Smooth muscle cell (in vitro differentiated cells): ENCODE results near the gene SLC22A2. TPM values are rescaled to one million over a fixed set of nuclear protein-coding genes. Genes with fewer than 3 reads are reported as not detected.

ENCODE experiments used
- DNase-seq: peaks from one replicate; lab custom pipeline; 2025; ENCODE audit not compliant: unreplicated experiment; lab: John Stamatoyannopoulos, UW
- H2AFZ ChIP-seq: fragments of 200-600 bp; sonication (generic); 2 replicates; pipeline ENCODE4 v1.6.0; 2016; ENCODE audit warnings: antibody characterized with exemption, low read depth, mild to moderate bottlenecking
- H3F3A ChIP-seq: fragments of 200-600 bp; sonication (generic); 2 replicates; pipeline ENCODE4 v1.6.0; 2017; ENCODE audit warnings: antibody characterized with exemption, low read depth
- H3K27ac ChIP-seq: fragments of 200-600 bp; sonication (generic); 2 replicates; pipeline ENCODE4 v1.5.1; 2016; ENCODE audit warnings: low read depth, mild to moderate bottlenecking
- H3K27me3 ChIP-seq: fragments of 200-600 bp; sonication (generic); 2 replicates; pipeline ENCODE4 v1.6.1; 2016; ENCODE audit warnings: low read depth, mild to moderate bottlenecking
- H3K36me3 ChIP-seq: fragments of 200-600 bp; sonication (generic); 2 replicates; pipeline ENCODE4 v1.5.1; 2016; ENCODE audit warnings: low read depth
- H3K4me1 ChIP-seq: fragments of 200-600 bp; sonication (generic); 2 replicates; pipeline ENCODE4 v1.5.1; 2016; ENCODE audit warnings: low read depth
- H3K4me2 ChIP-seq: fragments of 200-600 bp; sonication (generic); 2 replicates; pipeline ENCODE4 v1.6.0; 2016; ENCODE audit warnings: mild to moderate bottlenecking
- H3K4me3 ChIP-seq: fragments of 200-600 bp; sonication (generic); 2 replicates; pipeline ENCODE4 v1.5.1; 2016; ENCODE audit warnings: mild to moderate bottlenecking
- H3K79me2 ChIP-seq: fragments of 200-600 bp; sonication (generic); 2 replicates; pipeline ENCODE4 v1.6.0; 2016; ENCODE audit warnings: low read depth, mild to moderate bottlenecking
- H3K9ac ChIP-seq: fragments of 200-600 bp; sonication (generic); 2 replicates; pipeline ENCODE4 v1.6.0; 2016; ENCODE audit warnings: low read depth
- H3K9me3 ChIP-seq: fragments of 200-600 bp; sonication (generic); replicated peaks from 2 replicates; pipeline ENCODE4 v1.5.1; 2016; ENCODE audit warnings: low read depth
- H4K20me1 ChIP-seq: fragments of 200-600 bp; sonication (generic); 2 replicates; pipeline ENCODE4 v1.6.0; 2016; ENCODE audit warnings: low read depth
- WGBS: methylation state at CpG from one replicate; pipeline ENCODE4 v1.1.7; 2016; ENCODE audit warnings: low lambda C conversion rate; 5-methylcytosine and 5-hydroxymethylcytosine counted together
- polyA plus RNA-seq: library from polyadenylated mRNA; unstranded; fragments of >200 nt; fragmentation: Nextera tagmentation; extraction: Ambion mirVana; gene quantifications from 2 replicates; pipeline ENCODE4 v1.2.1, GENCODE V29; 2016
- total RNA-seq: library from RNA; depleted of rRNA; stranded (reverse); fragments of >200 nt; gene quantifications from 2 replicates; pipeline ENCODE4 v1.2.3, GENCODE V29; 2014
- TF ChIP-seq, protein P1 (sequence below): fragments of 200-600 bp; sonication (generic); IDR thresholded peaks from 2 replicates; pipeline ENCODE4 v1.5.1; 2017; ENCODE audit warnings: borderline replicate concordance, mild to moderate bottlenecking, antibody characterized with exemption; ENCODE audit not compliant: insufficient read depth, poor library complexity, severe bottlenecking

The SLC22A2 gene
- total and polyA plus RNA-seq, 2 experiments from 2014 or later = 3.5 to 7.0 TPM

DNA sequence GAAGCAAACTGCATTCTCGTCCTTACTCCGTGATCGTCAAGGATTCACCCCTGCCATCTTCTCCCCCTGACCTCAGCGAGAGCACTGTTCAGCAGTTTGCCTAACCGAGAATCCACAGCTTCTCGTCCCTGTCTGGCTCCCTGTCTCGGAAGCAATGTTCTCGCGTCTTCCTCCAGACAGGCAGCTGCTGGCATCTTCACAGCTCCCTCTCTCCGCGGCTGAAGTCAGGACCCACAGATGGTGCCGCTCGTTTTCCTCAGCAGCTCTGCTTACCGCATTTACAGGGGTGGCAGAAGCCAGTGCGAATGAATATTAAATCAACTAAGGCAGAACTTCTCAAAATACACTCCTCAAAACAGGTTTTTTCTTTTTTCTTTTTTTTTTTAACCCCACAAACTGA, 18.9 kb upstream of the SLC22A2 start:
- no peaks in the 10 kb centered on the region for H3K27me3 ChIP-seq
- no peak overlapping the region for H3K9ac ChIP-seq
- no peak overlapping the region for H3K4me2 ChIP-seq
- no peak overlapping the region for H3K27ac ChIP-seq
- TF ChIP-seq, protein P1, sequence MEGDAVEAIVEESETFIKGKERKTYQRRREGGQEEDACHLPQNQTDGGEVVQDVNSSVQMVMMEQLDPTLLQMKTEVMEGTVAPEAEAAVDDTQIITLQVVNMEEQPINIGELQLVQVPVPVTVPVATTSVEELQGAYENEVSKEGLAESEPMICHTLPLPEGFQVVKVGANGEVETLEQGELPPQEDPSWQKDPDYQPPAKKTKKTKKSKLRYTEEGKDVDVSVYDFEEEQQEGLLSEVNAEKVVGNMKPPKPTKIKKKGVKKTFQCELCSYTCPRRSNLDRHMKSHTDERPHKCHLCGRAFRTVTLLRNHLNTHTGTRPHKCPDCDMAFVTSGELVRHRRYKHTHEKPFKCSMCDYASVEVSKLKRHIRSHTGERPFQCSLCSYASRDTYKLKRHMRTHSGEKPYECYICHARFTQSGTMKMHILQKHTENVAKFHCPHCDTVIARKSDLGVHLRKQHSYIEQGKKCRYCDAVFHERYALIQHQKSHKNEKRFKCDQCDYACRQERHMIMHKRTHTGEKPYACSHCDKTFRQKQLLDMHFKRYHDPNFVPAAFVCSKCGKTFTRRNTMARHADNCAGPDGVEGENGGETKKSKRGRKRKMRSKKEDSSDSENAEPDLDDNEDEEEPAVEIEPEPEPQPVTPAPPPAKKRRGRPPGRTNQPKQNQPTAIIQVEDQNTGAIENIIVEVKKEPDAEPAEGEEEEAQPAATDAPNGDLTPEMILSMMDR = no peak
- no peak for DNase-seq
- no peaks in the 10 kb centered on the region for H3F3A ChIP-seq
- no peak overlapping the region for H2AFZ ChIP-seq
- no peaks in the 10 kb centered on the region for H3K4me1 ChIP-seq
- H3K79me2 ChIP-seq = no peaks in the 10 kb centered on the region
- WGBS = 89% methylated on average over 15 of the region's 15 CpGs
- no peak overlapping the region for H3K4me3 ChIP-seq
- H3K36me3 ChIP-seq = no peaks in the 10 kb centered on the region
- H3K9me3 ChIP-seq = no peaks in the 10 kb centered on the region
- no peaks in the 10 kb centered on the region for H4K20me1 ChIP-seq

DNA sequence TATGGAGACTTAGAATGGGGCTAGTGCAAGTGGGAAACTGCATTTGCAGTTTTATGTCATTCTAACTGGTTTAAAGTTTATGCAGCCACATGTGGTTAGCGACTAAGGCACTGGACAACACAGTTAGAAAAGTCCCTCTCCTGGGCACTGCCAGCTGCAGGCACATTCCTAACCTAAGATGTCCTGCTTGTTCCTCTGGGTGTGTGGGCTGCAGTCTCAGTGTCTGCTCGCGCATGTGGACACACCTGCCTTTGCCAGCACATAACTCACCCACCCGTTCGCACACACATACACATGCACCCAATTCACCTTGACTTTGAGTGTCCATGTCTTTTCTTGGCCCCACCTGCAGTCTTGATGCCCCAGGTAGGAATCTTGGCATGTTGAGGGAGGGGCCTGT, 18.5 kb upstream of the SLC22A2 start:
- Histone ChIP-seq H3K4me2 (no peak overlapping the region), H3K4me1 (no peaks in the 10 kb centered on the region), H3K36me3 (no peaks in the 10 kb centered on the region), H3K9me3 (no peaks in the 10 kb centered on the region), H3K4me3 (no peak overlapping the region), H2AFZ (no peak overlapping the region), H3F3A (no peaks in the 10 kb centered on the region), H3K9ac (no peak overlapping the region), H3K27me3 (no peaks in the 10 kb centered on the region), H3K27ac (no peak overlapping the region), H4K20me1 (no peaks in the 10 kb centered on the region), H3K79me2 (no peaks in the 10 kb centered on the region)
- WGBS = 93% methylated on average over 5 of the region's 5 CpGs
- no peak for DNase-seq
- TF ChIP-seq, protein P1 = no peak

DNA sequence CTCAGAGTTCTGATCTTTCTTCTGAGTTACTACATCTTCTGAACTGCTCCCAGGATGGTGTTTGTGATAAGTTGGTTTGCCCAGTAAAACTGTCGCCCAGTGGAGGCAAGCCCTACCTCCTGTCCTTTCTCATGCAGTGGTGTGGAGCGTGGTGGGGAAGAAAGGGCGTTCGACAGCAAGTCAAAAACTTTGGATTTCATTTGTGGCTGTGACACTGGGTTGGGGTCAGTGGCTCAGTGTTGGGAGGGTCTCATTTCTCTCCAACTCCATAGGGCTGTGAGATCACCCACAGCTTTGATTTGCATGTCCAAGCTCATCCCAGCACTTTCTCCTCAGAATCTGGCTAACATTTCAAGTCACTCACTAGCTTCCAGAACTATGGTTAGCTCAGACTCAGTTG, 17.5 kb upstream of the SLC22A2 start:
- Histone ChIP-seq H3K27me3 (no peaks in the 10 kb centered on the region), H3K4me1 (no peaks in the 10 kb centered on the region), H2AFZ (no peak overlapping the region), H3K27ac (no peak overlapping the region), H3K4me3 (no peak overlapping the region), H3K9me3 (no peaks in the 10 kb centered on the region), H3K79me2 (no peaks in the 10 kb centered on the region), H4K20me1 (no peaks in the 10 kb centered on the region), H3K4me2 (no peak overlapping the region), H3K36me3 (no peaks in the 10 kb centered on the region), H3F3A (no peaks in the 10 kb centered on the region), H3K9ac (no peak overlapping the region)
- no peak for DNase-seq
- 83% methylated on average over 4 of the region's 4 CpGs for WGBS
- TF ChIP-seq, protein P1 = no peak

DNA sequence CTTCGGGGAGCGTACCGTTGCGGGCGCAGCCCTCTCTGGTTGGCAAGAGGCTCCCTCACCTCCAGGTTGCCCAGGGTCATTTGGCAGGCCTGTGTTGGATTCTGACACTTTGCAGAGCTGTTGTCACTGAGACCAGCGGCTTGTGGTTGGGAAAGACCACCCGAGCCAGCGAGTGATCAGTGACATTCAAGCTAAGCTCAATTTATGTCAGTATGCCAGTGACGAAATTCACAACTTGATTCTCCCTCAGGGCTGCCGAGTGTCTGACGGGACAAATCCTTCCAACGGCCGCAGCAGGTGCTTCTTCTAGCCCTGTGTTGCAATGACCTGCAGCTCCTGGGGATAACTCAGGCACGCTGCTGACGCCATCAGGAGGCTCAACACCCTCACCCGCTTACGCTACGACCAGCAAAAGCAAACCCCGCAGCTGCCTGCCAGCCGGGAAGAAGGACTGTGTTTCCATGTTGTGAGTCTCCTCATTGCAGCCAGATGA, 16.9 kb upstream of the SLC22A2 start:
- Histone ChIP-seq H3K9me3 (no peaks in the 10 kb centered on the region), H3K4me1 (no peaks in the 10 kb centered on the region), H2AFZ (no peak overlapping the region), H3K79me2 (no peaks in the 10 kb centered on the region), H3F3A (no peaks in the 10 kb centered on the region), H3K4me3 (no peak overlapping the region), H3K4me2 (no peak overlapping the region), H3K27ac (no peak overlapping the region), H3K27me3 (no peaks in the 10 kb centered on the region), H4K20me1 (no peaks in the 10 kb centered on the region), H3K36me3 (no peaks in the 10 kb centered on the region), H3K9ac (no peak overlapping the region)
- 91% methylated on average over 20 of the region's 20 CpGs for WGBS
- TF ChIP-seq, protein P1 = no peak
- no peak for DNase-seq
